Upper lobe of left lung (tissue), 4 donors: Measurements from ENCODE around the gene ERICH6B.

Source experiments
- CTCF ChIP-seq, 6 experiments: fragments of 450-650 bp in 4 of 6; fragments of 200-600 bp in 2 of 6; sonication (generic) in 2 of 6; IDR thresholded peaks; one replicate each; pipeline ENCODE4 v1.5.1; 2016 to 2019; ENCODE audit warnings: antibody characterized with exemption in 6 of 6
- EP300 ChIP-seq, 4 donors: sonication (generic); formaldehyde crosslinking; IDR thresholded peaks; one replicate each; pipeline ENCODE4 v1.5.1; 2017; ENCODE audit warnings: antibody characterized with exemption in 4 of 4, control low read depth in 2 of 4
- POLR2A ChIP-seq, 4 donors: fragments of 450-650 bp; IDR thresholded peaks; one replicate each; pipeline ENCODE4 v1.5.1; 2016 to 2017; ENCODE audit warnings: antibody characterized with exemption in 4 of 4, mild to moderate bottlenecking in 2 of 4
- POLR2AphosphoS5 ChIP-seq, 2 donors: sonication (generic); formaldehyde crosslinking; IDR thresholded peaks; one replicate each; pipeline ENCODE4 v1.5.1; 2017; ENCODE audit warnings: antibody characterized with exemption in 2 of 2

DNA sequence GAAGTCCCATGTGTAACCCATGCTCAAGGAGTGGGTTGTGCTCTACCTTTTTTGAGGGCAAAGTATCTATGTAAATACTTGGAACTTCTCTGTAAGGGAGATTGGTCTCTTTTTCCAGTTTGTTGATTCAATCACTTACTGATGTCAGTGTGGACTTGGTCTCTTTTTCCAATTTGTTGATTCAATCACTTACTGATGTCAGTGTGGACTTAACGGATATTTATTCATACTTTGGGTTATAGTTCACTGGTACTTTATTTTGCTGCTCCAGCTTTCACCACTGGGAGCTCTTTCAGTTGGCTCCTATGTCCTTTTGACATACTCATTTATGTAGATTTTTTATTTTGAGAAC is 114.4 kb downstream of the ERICH6B start:
- TF ChIP-seq CTCF (IDR thresholded peaks at IDR 0.05) (no peak), POLR2A (IDR thresholded peaks at IDR 0.05) (no peak), POLR2AphosphoS5 (IDR thresholded peaks at IDR 0.05) (no peak), EP300 (IDR thresholded peaks at IDR 0.05) (no peak)
